Liver (tissue), 3 donors: ENCODE results near the gene RNF151.

Source experiments
- ATF3 ChIP-seq: IDR thresholded peaks from 2 replicates; pipeline ENCODE4 v1.6.1; 2016; ENCODE audit warnings: antibody characterized with exemption
- EGR1 ChIP-seq, 2 donors: IDR thresholded peaks; 2 replicates each; pipeline ENCODE4 v1.6.1; 2016 to 2018; ENCODE audit warnings: antibody characterized with exemption in 2 of 2, low read depth in 2 of 2
- JUND ChIP-seq, 2 donors: IDR thresholded peaks; 2 replicates each; pipeline ENCODE4 v1.6.1; 2016; ENCODE audit warnings: antibody characterized with exemption in 2 of 2
- NR2F2 ChIP-seq: IDR thresholded peaks from 2 replicates; pipeline ENCODE4 v1.6.1; 2016; ENCODE audit warnings: antibody characterized with exemption
- RAD21 ChIP-seq, 2 donors: IDR thresholded peaks; 2 replicates each; pipeline ENCODE4 v1.6.1; 2016; ENCODE audit warnings: antibody characterized with exemption in 2 of 2, mild to moderate bottlenecking in 2 of 2
- REST ChIP-seq: IDR thresholded peaks from 2 replicates; pipeline ENCODE4 v1.6.1; 2016; ENCODE audit warnings: antibody characterized with exemption, mild to moderate bottlenecking
- SP1 ChIP-seq: IDR thresholded peaks from 2 replicates; pipeline ENCODE4 v1.6.1; 2018; ENCODE audit warnings: antibody characterized with exemption, mild to moderate bottlenecking
- TAF1 ChIP-seq: conservative IDR thresholded peaks from 2 replicates; pipeline ENCODE4 v1.6.1; 2016; ENCODE audit warnings: antibody characterized with exemption, mild to moderate bottlenecking
- YY1 ChIP-seq: IDR thresholded peaks from 2 replicates; pipeline ENCODE4 v1.6.1; 2016; ENCODE audit warnings: antibody characterized with exemption, mild to moderate bottlenecking
- TF ChIP-seq, protein P1 (sequence below): fragments of 150-350 bp; IDR thresholded peaks from 2 replicates; pipeline ENCODE4 v1.5.1; 2017; ENCODE audit warnings: improper control_type of control experiment, low read depth, low read length; ENCODE audit not compliant: missing input control
- TF ChIP-seq, protein P2 (sequence below): IDR thresholded peaks from 2 replicates; pipeline ENCODE4 v1.6.1; 2016; ENCODE audit warnings: antibody characterized with exemption
- donor health status: healthy.
- donor health status: healthy.

- no peak for TF ChIP-seq NR2F2
- TF ChIP-seq, protein P1, sequence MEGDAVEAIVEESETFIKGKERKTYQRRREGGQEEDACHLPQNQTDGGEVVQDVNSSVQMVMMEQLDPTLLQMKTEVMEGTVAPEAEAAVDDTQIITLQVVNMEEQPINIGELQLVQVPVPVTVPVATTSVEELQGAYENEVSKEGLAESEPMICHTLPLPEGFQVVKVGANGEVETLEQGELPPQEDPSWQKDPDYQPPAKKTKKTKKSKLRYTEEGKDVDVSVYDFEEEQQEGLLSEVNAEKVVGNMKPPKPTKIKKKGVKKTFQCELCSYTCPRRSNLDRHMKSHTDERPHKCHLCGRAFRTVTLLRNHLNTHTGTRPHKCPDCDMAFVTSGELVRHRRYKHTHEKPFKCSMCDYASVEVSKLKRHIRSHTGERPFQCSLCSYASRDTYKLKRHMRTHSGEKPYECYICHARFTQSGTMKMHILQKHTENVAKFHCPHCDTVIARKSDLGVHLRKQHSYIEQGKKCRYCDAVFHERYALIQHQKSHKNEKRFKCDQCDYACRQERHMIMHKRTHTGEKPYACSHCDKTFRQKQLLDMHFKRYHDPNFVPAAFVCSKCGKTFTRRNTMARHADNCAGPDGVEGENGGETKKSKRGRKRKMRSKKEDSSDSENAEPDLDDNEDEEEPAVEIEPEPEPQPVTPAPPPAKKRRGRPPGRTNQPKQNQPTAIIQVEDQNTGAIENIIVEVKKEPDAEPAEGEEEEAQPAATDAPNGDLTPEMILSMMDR: no peak
- TF ChIP-seq EGR1 (IDR thresholded peaks at IDR 0.05; ENCODE audit: low read depth in 2 of 2): no peak
- no peak for TF ChIP-seq JUND (IDR thresholded peaks at IDR 0.05)
- no peak for TF ChIP-seq RAD21 (IDR thresholded peaks at IDR 0.05)
- no peak for TF ChIP-seq TAF1
- TF ChIP-seq SP1: no peak
- TF ChIP-seq YY1: no peak
- no peak for TF ChIP-seq ATF3
- TF ChIP-seq REST: no peak
- TF ChIP-seq, protein P2, sequence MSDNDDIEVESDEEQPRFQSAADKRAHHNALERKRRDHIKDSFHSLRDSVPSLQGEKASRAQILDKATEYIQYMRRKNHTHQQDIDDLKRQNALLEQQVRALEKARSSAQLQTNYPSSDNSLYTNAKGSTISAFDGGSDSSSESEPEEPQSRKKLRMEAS: no peak
Measured at GRCh38 chr16:1950559-1950958, 16.1 kb upstream of the RNF151 start.
